G401 (cell line): ENCODE measurements around the gene TIMM22. TPM values are rescaled to one million over a fixed set of nuclear protein-coding genes. Genes with fewer than 3 reads are reported as not detected.
"Not testable (repeated sequence)": the region's sequence is repeated elsewhere in the genome, so short reads cannot be mapped to it uniquely, and the experiment has no call there.

Experiments
- DNase-seq: peaks from one replicate; pipeline ENCODE4 v3.0.0-alpha.2; 2015; ENCODE audit warnings: low spot score
- in situ Hi-C: cut with HindIII; loops from 2 replicates; pipeline ENCODE4 v1.10.0; 2016; ENCODE audit warnings: low sequenced_read_pairs, mixed read lengths
- total RNA-seq: library from RNA; depleted of rRNA; stranded (reverse); fragments of >200 nt; shearing (Covaris generic); gene quantifications from 2 replicates; pipeline ENCODE4 v1.2.3, GENCODE V29; 2014

TIMM22 gene
- total RNA-seq, 1 experiment from 2014 or later: 25.9 TPM

DNA sequence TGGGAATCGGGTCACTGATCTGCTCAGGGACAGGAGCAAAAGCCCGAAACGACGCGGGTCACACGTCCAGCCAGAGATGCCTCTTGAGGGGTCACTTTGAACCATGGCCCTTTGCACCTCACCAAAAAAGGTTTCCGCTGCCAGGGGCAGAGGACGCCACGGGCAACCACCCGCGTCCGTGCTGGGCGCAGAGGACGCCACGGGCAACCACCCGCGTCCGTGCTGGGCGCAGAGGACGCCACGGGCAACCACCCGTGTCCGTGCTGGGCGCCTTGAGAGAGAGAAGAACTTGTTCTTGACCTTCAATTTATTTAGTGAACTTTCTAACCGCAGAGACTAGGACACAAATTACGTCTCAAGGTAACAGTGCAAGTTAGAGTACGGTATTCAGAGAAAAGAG is 35.5 kb downstream of the TIMM22 start:
- no peak for DNase-seq
- in situ Hi-C loops: no loop called here

GRCh38 chr17:1033503-1033902 is 36.6 kb downstream of the TIMM22 start:
- no peak for DNase-seq
- in situ Hi-C loops: no loop called here

GRCh38 chr17:1034652-1035210 is 37.8 kb downstream of the TIMM22 start:
- DNase-seq: no peak
- in situ Hi-C loops: no loop called here

DNA sequence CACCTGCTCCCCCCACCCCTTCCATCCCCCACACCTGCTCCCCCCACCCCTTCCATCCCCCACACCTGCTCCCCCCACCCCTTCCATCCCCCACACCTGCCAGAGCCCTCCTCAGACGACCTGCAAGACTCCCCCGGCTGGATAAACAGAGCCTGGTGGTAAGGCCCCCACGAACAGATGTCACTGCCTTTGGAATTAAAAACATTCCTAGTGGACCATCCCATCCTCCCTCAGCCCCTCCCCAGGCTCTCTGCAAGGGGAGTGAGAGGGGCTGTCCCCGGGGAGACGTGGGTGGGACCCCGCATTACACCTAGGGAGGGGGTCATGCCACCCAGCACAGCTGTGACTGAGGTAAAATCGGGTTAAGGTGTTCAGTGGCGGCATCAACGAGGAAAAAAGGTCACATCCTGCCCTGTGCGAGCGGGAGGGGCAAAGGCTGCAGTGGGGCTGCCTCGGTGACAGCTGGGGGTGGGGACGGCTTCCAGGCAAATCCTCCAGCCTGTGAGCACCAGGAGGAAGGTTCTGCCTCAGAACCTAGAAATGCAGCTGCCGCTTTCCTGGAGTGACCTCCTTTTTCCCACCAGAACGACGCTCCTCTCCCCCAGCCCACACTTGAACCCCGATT is 38.7 kb downstream of the TIMM22 start:
- in situ Hi-C loops: no loop called here
- no peak for DNase-seq

- in situ Hi-C loops: no loop called here
- DNase-seq: no peak
Measured at GRCh38 chr17:1036171-1036844, 39.4 kb downstream of the TIMM22 start.

GRCh38 chr17:1036845-1037237 is 39.9 kb downstream of the TIMM22 start:
- no peak for DNase-seq
- in situ Hi-C loops: no loop called here

GRCh38 chr17:1037238-1037879 is 40.4 kb downstream of the TIMM22 start:
- in situ Hi-C loops: no loop called here
- no peak for DNase-seq

DNA sequence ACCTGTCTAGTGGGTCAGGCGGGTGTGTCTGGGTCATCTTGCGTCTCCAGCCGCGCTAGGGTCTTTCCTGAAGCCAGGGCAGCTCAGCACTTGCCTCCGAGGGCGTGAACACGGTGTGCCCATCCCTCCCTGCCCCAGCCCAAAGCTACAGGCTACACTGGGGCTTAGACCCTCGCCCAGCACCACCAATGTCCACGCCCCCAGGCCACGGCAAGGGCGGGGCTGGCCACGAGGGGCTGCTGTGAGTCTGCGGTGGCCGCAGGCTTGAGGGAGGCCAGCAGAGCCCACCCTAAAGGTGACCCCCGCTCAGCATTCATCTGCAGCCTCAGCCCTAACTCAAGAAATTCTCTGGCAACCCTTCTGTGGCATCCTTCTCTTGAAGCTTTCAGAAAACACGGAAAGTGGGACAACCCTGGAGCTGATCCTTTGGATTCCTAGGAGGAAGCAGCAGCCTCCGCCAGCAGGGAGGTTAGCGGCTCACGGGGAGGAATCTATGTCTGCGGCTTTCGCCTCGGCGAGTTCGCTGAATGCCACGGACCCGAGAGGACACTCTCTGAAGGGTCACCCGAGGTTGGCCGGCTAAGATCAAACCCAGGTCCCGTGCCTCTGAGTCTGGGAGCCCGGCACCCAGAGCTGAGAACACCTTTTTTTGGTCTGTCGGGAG is 41.7 kb downstream of the TIMM22 start:
- in situ Hi-C loops: no loop called here
- no peak for DNase-seq

GRCh38 chr17:1039123-1039507 is 42.2 kb downstream of the TIMM22 start:
- no peak for DNase-seq
- in situ Hi-C loops: no loop called here

DNA sequence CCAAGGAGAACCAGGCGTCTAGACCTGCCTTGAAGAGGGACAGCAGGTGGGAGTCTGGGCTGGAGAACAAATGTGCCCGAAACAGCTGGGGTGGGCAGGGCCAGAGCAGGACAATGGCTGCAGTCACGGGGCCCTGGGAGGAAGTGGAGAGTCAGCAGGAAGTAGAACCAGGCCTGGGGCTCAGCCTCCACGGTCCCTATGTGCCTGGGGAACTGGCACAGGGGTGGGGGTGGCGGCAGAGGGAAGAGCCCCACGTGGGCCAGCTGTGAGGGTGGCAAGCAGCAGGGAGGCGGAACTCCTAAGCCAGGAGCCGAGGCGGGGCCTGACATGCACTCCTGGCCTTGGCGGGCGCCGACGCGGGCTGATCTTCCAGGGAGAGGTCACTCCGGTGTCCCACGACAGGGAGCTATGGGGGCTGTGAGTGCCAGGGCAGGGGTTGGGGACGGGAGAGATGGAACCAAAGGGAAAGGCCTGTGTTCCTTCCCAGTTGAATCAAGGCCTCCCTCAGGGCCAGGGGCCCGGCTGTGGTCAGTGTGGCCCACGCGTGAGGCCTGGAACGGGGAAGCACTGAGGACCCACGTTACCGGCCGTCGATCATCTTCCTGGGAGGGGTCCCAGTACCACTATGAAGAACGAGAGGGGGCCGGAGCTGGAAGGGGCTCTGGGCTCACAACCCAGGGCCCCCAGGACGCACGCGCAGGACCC is 42.7 kb downstream of the TIMM22 start:
- in situ Hi-C loops: no loop called here
- DNase-seq: no peak

DNA sequence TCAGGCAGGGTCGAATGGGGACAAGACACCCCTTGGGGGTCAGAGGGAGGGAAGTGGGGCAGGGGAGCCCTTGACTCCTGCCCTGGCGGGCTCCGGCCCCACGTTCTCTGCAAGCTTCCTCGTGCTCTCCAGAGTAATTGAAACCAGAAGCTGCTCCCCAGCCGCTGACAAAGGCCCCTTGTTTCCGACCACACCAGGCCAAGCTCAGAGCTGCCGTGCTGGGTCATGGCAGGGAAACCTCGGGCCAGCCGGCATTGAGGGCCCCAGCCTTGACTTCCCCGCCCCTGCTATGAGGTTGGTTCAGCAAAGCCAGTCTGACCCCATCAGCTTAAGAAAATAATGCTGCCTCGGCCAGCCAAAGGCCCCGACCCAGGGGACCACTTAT is 43.3 kb downstream of the TIMM22 start:
- DNase-seq: no peak
- in situ Hi-C loops: no loop called here

- DNase-seq: no peak
- in situ Hi-C loops: no loop called here
Measured at GRCh38 chr17:1041746-1042145, 44.8 kb downstream of the TIMM22 start.

GRCh38 chr17:1042486-1042885 is 45.6 kb downstream of the TIMM22 start:
- in situ Hi-C loops: no loop called here
- no peak for DNase-seq

GRCh38 chr17:1043601-1044251 is 46.8 kb downstream of the TIMM22 start:
- DNase-seq: no peak
- in situ Hi-C loops: no loop called here

DNA sequence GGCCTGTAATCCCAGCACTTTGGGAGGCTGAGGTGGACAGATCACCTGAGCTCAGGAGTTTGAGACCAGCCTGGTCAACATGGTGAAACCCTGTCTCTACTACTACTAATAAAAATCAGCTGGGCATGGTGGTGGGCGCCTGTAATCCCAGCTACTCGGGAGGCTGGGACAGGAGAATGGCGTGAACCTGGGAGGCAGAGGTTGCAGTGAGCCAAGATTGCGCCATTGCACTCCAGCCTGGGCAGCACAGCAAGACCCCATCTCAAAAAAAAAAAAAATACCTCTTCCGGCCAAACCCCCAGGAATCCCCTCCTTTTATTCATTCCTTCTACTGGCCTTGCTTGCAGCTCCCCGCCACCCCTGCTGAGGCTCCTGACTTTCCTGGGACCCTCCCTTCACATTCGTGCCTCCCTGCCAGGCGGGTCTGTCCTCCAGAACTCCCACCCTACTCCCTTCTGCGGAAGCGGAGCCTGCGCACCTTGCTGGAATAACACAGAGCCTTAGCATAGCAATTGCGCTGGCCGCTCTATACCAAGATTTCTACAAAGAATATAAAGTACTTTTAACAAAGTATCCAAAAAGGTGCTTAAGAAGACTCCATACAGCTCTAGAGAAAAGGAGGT is 47.6 kb downstream of the TIMM22 start:
- DNase-seq, in situ Hi-C loops: not testable (repeated sequence)

- DNase-seq: peak; percentile 81
- in situ Hi-C loops: no loop called here
Measured at GRCh38 chr17:1045456-1045855, 48.5 kb downstream of the TIMM22 start.

GRCh38 chr17:1047177-1047878 is 50.4 kb downstream of the TIMM22 start:
- DNase-seq: peak; percentile 81
- in situ Hi-C loops: no loop called here
